GM12892 (cell line): ENCODE results near the gene EXTL1.

Experiments
- POLR2A ChIP-seq: IDR thresholded peaks from 2 replicates; pipeline ENCODE4 v1.6.1; 2011; ENCODE audit warnings: low read depth, low read length, control low read depth
- POLR2AphosphoS5 ChIP-seq: IDR thresholded peaks from 2 replicates; pipeline ENCODE4 v1.6.1; 2011; ENCODE audit warnings: low read depth, low read length, control low read depth

- TF ChIP-seq POLR2AphosphoS5 (no peak), POLR2A (no peak)
These were observed 8.7 kb upstream of the EXTL1 start for GRCh38 chr1:26012864-26013263.
